GM18519 (cell line): Measurements from ENCODE around the gene WFDC2.
"Not testable (repeated sequence)": the region's sequence is repeated elsewhere in the genome, so short reads cannot be mapped to it uniquely, and the experiment has no call there.

Source experiments
- ATAC-seq: cut with Tn5 transposase; IDR thresholded peaks from one replicate; pipeline ENCODE4 v1.9.1; 2021; ENCODE audit warnings: mild to moderate bottlenecking, moderate library complexity; ENCODE audit not compliant: unreplicated experiment, low FRiP score

The WFDC2 gene

GRCh38 chr20:45450097-45450818, 19.3 kb upstream of the WFDC2 start:
- no peak for ATAC-seq

DNA sequence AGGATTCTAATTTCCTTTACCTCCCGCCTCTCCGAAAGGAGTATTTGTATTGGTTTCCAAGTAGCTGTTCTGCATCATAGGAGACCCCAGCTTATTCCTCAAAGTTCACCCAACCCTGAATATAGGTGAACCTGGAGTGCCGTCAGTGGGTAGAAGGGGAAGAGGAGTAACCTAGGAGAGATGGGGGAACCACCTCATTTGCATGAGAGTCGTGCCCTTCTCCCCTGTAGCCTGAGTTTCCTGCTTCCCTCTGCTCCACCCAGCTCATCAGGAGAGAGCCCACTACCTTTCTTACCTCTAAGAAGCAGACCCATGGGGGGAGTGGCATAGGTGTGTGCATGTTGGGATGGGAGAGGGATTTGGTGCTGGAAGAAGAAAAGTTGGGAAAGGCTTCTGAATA, 17.3 kb upstream of the WFDC2 start:
- ATAC-seq: no peak

DNA sequence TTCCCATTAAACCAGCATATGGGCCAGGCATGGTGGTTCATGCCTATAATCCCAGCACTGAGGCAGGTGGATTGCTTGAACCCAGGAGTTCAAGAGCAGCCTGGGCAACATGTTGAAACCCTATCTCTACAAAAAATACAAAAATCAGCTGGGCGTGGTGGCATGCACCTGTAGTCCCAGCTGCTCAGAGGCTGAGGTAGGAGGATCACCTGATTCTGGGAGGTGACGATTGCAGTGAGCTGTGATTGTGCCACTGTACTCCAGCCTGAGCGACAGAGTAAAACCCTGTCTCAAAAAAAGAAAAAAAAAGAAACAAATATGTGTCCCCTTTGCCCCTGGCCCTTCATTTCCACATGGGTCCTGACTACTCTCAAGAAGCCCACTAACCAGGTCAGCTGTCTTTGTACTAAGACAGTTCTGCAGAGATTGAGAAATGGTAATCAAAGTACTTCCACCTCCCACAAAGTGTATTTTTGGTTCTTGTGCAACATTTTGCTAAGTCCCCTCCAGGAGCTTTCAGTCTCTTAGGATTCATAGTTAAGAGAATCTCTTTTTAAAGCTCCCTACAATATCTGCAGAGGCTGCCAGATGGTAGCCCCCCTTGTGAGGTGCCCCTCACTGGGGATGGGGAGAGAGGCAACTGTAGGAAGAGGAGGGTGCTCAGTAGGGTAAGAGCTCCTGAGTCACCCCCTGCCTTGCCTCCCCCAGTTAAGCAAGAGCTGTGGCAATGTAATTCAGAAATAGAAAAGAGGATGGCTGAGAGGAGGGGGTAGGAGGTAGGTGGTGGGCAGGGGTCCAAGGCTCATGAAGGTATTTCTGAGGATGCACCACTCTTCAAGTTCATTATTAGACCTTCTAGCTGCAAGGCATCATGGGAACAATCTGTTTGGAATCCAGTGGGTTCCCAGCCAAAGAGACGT, 16.5 kb upstream of the WFDC2 start:
- no peak for ATAC-seq

- no peak for ATAC-seq
These were observed 12.9 kb upstream of the WFDC2 start for GRCh38 chr20:45456632-45457031.

GRCh38 chr20:45459606-45460005, 9.9 kb upstream of the WFDC2 start:
- no peak for ATAC-seq

- no peak for ATAC-seq
These were observed 8.3 kb upstream of the WFDC2 start for GRCh38 chr20:45461225-45461624.

GRCh38 chr20:45462711-45463509, 6.6 kb upstream of the WFDC2 start:
- no peak for ATAC-seq

GRCh38 chr20:45463709-45464108, 5.8 kb upstream of the WFDC2 start:
- ATAC-seq: no peak

GRCh38 chr20:45465491-45466266, 3.9 kb upstream of the WFDC2 start:
- ATAC-seq: no peak

DNA sequence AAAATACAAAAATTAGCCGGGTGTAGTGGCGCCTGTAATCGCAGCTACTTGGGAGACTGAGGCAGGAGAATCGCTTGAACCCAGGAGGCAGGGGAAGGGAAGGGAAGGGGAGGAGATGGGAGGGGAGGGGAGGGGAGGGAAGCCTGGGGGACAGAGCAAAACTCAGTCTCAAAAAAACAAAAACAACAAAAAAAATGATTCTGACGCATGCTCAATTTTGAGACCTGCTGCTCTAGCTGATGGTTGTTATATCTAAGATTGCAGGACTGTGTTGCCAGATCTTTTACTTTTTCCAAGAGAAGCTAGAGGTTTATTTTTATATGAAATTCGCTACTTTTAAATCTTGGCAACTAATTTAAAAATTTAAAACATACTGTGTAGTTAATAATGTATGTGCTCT, 2.4 kb upstream of the WFDC2 start:
- ATAC-seq: no peak

- ATAC-seq: no peak
These were observed 1.7 kb upstream of the WFDC2 start for GRCh38 chr20:45467861-45468260.

GRCh38 chr20:45470262-45470931, 844 bp downstream of the WFDC2 start:
- no peak for ATAC-seq

- no peak for ATAC-seq
These were observed 1.4 kb downstream of the WFDC2 start for GRCh38 chr20:45470937-45471336.

DNA sequence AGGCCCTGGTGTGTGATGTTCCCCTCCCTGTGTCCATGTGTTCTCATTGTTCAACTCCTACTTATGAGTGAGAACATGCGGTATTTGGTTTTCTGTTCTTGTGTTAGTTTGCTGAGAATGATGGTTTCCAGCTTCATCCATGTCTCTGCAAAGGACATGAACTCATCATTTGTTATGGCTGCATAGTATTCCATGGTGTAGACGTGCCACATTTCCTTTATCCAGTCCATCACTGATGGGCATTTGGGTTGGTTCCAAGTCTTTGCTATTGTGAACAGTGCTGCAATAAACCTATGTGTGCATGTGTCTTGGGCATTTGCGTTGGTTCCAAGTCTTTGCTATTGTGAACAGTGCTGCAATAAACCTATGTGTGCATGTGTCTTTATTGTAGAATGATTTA, 2.7 kb downstream of the WFDC2 start:
- ATAC-seq: not testable (repeated sequence)

DNA sequence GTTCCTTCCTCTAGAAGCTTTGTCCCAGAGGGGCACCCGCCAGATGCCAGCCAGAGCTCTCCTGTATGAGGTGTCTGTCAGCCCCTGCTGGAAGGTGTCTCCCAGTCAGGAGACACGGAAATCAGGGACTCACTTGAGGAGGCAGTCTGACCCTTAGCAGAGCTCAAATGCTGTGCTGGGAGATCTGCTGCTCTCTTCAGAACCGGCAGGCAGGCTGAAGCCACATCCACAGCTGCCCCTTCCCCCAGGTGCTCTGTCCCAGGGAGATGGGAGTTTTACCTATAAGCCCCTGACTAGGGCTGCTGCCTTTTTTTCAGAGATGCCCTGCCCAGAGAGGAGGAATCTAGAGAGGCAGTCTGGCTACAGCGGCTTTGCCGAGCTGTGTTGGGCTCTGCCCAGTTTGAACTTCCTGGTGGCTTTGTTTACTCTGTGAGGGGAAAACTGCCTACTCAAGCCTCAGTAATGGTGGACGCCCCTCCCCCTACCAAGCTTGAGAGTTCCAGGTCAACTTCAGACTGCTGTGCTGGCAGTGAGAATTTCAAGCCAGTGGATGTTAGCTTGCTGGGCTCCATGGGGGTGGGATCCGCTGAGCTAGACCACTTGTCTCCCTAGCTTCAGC, 8.1 kb downstream of the WFDC2 start:
- ATAC-seq: not testable (repeated sequence)

DNA sequence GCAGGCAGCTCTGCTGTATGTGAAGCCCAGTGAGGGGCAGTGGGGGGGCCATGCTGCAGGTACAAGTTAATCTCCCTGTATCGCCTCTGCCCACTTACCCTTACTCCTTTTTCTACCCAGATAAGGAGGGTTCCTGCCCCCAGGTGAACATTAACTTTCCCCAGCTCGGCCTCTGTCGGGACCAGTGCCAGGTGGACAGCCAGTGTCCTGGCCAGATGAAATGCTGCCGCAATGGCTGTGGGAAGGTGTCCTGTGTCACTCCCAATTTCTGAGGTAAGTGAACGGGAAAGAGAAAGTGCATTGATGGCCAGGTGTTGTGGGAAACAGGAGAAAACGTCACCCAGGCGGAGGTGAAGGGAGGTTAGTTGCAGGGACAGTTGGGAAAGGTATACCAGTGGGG, 10.3 kb downstream of the WFDC2 start:
- no peak for ATAC-seq

GRCh38 chr20:45484676-45485075, 15.1 kb downstream of the WFDC2 start:
- no peak for ATAC-seq

DNA sequence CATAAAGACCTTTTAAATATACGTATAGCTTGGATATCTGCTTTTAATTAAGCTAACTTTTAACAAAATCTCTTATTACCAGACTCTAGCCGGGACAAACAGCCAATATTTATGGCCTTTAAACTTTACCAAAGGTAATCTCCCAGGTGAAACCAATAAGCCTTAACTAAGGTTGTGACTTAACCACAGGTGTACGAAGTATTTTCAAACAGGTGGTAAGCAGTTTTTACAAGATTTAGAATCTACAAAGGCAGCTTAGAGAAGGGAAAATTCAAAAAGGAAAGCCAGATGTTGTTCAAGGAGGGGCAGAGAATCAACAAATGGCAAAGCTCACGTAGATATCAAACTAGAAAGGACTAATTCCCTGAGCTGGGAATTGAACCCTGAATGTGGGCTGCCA, 15.8 kb downstream of the WFDC2 start:
- ATAC-seq: no peak

DNA sequence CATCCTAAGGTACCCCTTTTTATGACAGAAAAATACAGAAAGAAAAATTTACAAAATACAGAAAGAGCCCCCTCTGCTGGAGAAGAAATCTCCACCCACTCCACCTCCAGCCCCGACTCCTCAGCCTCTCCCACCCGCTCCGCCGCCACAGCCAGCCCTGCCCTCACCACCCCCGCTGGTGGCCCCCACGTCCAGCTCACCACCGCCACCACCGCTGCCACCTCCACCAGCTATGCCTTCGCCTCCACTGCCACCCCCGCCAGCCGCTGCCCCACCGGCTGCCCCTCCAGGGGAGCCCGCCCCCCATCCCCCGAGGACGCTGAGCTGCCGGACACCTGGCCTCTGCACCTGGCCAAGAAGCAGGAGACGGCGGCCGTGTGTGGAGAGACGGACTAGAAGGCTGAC, 17.7 kb downstream of the WFDC2 start:
- ATAC-seq: no peak
